GM21825 (cell line): ENCODE results near the gene NT5DC1.
"Not testable (repeated sequence)": the region's sequence is repeated elsewhere in the genome, so short reads cannot be mapped to it uniquely, and the experiment has no call there.

ENCODE experiments used
- ATAC-seq: cut with Tn5 transposase; IDR thresholded peaks from one replicate; pipeline ENCODE4 v1.9.1; 2021; ENCODE audit warnings: mild to moderate bottlenecking, moderate library complexity; ENCODE audit not compliant: unreplicated experiment

NT5DC1 gene

DNA sequence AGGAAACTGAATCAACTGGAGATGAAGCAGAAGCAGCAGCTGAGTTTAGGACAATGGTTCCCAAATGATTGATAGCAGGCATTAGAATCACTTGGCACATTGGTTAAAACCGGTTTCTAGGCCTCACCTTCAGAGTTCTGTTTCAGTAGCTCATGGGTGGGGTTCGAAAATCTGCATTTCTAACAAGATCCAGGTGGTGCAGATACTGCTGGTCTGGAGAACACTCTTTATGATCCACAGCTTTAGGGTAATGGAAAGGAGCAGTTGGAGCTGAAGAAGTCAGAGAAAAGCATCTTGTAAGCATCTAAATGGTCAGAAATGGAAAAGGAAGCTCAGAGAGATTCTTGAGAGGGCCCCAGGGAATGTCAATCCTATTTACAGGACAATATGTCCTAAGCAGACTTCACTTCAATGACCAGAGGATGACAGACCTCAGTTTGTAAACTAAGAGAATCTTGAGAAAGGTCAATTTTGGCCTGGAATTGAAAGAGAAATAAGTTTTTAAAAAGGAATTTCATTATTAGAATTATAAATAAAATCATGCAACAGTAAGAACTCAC lies 170.6 kb downstream of the NT5DC1 start:
- no peak for ATAC-seq

DNA sequence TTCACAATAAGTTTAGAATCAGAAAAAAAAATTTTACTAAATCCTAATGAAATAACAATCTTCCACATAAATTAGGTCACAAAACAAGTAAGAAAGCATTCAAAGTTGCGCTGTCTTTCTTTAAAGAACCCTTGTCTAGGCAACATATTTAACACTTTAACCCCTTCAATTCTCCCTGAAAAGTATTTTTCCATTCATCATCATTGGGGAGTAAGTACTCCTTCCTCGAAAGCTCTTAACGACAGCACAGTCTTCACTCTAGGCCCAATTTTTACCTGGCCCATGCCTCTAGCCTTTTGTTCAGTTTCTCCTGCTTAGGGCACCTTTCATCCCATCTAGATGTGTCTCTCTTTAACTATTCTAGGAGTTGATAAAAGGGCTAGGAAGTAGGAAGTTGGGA lies 176.5 kb downstream of the NT5DC1 start:
- no peak for ATAC-seq

DNA sequence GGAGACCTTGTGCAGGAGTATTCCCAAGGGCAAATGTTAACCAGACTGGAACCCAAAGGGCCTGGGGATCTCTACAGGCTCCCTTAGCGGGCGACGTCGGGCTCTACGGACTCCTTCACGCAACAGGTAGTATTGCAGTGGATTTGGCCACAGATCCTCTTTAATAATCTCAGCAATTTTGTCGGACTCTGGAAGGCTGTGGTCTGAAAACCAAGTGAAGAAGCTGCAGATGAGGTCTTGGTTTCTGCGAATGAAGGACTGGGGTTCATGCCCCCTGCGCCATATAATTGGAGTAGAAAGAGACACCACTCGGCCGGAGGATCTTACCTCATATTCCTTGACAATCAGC lies 177.8 kb downstream of the NT5DC1 start:
- ATAC-seq, result no peak

DNA sequence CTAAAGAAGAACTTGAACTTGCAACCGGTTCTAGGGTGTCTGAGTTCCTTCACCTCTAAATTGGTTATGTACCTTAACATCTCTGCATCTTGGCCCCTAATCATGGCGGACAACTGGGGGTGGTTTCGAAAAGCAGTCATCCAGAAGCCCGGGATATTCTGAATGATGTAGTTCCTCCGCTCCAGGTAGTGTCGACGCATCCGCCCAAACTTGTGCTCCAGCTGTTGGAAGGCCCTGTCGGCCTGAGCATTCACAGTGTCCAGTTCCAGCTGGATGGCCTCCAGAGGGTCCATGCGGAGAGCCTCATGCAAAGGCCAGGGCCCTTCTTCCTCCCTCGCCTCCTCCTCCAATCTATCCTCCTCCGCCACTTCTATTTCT lies 178.2 kb downstream of the NT5DC1 start:
- peak; percentile 2 for ATAC-seq

DNA sequence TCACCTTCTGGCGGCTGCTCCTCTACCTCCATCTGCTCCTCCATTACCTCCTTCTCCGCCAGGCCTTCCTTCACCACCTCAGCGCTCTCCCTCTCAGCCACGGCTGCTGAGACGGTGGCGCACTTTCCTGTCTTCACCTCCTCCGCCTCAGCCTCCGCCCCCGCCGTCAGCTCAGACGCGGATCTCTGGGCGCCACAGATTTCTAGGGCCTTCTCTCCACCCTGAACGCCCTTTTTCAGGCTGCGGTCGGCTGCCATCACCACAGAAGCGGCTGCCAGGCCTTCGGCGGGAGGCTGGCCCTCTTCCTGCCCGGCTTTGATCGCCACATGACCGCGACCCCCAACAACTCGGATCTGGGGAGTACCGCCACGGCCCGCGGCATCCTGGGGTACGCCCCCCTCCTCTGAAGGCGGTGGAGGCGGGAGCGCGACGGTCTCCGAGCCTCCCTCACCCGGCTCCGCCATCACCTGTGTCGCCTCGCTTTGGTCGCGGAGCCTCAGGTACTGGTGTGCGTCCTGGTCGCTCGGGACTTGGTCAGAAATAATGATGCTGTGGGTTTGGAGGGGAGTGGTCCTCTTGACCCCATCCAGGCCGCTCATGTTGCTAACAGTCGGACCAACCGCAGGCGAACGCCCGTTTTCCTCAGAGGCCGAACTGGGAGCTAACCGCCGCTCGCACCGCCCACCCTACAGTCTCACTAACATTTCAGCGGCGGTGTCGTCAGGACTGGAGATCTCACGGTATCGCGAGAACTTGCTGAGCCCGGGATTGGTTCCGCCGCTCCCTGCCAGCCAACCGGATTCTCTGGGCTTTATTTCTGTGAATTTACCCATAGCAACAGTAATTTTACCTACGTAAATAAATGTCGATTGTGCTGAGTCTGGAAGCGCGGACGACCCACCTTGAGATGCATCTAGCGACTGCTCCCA lies 178.8 kb downstream of the NT5DC1 start, which contains the start of gene TSPYL1:
TSPYL1 (minus strand) TSS at position 699 of the 929 bp plus-strand sequence; CDS start at position 599, 100 bp downstream.
- ATAC-seq, result peak; percentile 95

DNA sequence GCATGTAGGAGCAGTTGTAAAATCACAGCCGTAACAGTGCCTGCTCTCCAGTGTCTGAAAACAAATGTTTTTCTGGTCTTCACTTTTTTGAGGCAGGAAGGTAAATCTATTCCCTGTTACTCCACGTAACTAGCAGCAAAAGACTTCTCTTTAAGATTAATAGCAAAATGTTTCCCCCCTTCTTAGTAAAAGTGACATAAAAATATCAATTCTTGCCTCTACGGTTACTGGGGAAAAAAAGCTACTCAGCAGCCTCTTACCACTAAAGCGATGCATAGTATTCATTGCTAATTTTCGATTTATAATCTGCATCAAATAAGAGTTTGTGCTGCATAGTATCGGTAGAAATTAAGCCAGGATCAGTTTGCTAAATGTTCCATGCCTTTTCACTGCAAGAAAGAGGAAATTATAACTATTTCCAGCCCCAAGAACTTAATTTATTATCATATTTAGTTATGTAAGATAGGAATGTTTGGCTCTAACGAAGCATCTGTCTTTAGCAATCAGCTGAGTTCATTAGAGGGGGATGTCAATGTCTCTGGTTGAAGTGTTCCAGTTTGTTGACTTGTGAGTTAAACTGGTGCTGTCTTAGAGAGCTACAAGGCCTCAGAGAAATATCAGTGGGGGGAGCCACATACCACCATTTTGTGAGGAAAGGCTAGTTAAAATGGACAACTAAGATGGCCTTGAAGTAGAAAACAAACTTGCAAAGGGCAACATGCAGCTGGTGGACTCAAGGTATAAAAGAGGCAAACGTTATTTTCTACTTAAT lies 179.7 kb downstream of the NT5DC1 start:
- ATAC-seq, result no peak

DNA sequence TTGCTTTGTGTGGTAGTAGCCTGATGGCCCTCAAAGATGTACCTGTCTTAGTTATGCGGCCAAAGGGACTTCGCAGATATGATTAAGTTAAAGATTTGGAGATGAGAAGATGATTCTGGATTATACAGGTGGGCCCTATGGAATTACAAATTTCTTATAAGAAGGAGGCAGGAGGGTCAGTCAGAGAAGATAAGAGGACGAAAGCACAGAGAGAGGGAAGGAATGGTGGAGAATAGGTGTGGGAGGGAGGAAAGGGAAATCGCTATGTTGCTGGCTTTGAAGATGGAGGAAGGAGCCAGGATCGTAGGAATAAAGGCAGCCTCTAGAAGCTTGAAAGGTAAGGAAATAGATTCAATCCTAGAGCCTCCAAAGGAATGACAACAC lies 180.3 kb downstream of the NT5DC1 start:
- ATAC-seq, result no peak

DNA sequence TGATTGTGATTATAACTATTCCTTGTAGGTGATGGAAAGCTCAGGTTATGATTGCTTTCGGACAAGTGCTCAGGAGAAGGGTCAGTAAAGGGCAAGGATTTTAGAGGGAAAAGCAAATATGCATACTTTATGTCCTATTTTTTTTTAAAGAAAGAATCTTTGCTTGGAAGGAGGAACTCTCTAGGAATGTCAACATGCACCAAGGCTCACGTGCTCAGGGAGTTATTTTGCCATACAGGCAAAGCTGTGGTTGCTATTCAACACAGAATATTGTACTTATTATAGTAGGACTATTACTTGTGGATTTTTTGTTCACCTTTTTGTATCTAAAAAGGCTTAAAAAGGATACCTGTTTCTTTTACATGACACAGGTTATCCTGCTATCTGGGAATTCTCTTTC lies 182.0 kb downstream of the NT5DC1 start:
- no peak for ATAC-seq

DNA sequence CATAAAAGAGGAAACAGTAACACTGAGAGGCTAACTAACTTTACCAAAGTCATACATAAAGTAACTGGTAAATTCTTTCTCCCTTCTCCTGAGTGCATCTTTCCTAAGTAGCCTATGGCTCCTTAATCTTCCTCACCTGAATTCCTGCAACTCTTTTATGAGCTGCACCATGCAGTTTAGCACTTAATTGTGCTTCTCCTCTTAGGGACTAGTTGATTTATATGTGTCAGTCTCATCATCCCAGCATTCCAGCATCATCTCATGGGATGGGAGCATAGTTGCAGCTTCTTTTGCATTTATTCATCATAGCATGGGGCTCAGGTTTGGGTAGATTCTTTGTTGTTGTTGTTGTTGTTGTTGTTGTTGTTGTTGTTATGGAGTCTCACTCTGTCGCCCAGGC lies 182.5 kb downstream of the NT5DC1 start:
- ATAC-seq, result no peak

DNA sequence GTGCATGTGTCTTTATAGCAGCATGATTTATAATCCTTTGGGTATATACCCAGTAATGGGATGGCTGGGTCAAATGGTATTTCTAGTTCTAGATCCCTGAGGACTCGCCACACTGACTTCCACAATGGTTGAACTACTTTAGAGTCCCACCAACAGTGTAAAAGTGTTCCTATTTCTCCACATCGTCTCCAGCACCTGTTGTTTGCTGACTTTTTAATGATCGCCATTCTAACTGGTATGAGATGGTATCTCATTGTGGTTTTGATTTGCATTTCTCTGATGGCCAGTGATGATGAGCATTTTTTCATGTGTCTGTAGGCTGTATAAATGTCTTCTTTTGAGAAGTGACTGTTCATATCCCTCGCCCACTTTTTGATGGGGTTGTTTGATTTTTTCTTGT lies 184.3 kb downstream of the NT5DC1 start:
- not testable (repeated sequence) for ATAC-seq

DNA sequence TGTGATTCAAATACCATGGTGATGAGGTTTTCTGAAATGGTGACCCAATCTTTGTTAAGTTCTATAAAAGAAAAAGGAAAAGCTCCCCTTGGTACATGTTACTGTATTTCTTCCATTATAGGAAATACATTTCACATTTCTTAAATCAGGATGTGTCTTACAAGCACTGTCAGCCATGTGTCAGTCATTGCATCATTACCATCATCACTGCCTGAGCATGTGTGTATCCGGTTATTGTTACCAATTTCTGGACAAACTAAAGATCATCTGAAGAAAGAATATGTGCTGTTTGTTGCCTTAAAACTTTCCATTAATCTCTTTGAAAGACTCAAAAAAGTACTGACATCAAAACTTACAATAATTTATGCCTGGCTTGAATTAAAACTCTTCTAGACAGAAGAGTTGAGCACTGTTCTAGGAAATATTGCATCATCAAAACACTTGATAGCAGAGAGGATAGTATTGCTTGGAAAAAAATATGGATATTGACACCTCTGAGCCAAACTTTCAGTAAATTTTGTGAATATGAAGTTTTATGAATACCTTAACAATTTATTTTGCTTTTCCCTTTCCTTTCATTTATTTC lies 186.2 kb downstream of the NT5DC1 start:
- ATAC-seq, result no peak

DNA sequence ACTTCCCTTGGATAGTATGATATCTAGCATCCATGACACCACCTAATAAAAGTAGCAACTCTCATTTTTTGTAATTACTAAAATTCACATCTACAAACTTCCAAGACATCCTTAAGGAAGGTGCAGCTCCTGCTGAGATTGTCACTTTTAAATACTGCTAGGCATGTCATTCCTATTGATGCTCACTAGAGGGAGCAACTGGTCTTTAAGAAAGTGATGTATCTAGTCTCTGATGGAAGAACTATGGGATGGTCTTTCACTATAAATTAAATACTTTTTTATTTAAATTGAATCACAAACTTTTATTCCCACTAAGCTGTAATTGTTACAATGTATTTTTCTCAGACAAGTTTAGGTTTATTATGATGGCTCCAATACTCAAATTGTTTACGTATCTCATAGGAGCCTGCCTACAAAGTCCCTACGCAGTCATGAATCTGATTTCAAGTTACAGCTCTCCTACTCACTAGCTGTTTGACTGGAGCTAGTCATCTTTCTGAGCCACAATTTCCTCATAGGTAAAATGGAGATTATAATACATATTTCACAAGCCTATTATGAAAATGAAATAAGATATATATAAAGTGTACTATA lies 187.1 kb downstream of the NT5DC1 start:
- peak; percentile 68 for ATAC-seq

DNA sequence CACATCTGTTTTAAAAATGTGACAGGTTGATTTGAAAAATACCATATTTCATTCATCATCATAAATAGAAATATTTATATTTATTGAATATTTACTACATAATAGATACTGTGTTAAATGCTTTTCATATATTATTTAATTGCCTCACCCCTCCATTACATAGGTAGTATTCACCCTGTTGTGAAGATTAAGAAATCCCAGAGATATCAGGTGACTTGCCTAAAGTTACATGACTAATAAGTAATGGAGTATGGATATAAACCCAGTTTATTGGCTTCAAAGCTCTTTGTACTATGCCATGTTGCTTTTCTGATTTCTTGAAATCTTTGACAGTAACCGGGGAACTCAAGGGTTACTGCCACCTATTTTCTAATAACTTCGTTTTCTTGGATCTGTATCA lies 189.2 kb downstream of the NT5DC1 start:
- no peak for ATAC-seq

DNA sequence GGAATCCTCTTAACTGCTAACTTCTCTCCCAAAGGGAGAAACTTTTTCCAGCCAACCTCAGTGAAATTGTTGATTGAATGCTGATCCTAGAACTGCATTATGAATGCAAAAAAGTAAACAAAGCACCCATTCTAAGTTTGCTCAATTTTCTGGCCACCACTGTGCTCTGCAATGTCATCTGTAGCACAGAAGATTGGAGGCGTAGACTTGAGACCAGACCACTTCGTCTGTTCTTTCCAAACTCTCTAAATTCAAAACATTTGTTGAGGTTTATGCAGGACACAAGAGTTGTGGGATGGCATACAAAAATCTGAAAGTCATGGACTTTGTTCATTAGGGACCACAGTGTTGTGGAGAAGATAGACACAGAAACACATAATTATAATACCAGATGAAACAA lies 190.1 kb downstream of the NT5DC1 start:
- no peak for ATAC-seq

DNA sequence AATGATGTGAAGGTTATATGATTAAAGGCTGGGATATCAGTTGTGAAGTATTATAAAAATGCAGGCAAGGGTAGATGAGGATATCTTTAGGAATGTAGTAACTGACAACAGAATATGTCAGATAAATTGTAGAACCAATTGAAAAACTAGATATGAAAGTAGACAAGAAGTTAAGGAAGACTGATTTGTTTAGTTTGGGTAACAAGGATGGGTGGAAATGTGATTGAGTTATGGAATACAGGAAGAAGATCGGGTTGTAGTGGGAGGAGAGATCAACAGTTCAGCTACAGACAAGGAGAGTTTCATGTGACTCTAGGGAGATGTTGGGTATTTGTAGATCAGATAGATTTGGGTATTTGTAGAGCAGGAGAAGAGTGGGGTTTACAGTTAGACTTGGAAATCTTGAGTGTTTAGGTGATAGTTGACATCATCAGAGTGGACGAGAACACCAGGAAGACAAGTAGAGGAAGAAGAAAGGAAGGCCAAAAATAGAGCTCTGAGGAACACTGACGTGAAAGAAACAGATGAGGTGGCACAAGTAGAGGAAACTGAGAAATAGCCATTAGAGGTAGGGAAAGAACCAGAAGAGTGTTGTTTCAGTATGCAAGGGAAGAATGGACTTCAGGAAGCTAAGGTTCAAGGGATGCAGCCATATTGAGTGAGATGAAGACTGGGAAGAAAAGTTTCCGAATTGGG lies 191.2 kb downstream of the NT5DC1 start:
- peak; percentile 51 for ATAC-seq

DNA sequence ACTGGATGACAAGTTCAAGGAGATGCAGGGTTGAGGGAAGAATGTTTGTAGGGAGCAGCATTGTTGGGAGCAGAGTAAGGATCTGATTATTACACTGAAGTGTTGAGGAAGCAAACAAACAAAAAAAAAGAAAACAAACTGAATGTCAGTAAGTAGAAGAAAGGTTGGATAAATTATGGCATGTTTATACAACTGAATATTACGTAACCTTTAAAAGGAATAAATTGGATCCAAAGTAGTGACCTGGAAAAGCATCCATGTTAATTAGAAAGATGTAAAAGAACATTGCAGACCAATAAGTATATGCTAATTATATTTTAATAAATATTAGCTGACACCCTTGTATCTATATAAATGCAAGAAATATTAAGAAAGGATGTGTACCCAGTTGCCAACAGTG lies 191.9 kb downstream of the NT5DC1 start:
- ATAC-seq, result no peak

DNA sequence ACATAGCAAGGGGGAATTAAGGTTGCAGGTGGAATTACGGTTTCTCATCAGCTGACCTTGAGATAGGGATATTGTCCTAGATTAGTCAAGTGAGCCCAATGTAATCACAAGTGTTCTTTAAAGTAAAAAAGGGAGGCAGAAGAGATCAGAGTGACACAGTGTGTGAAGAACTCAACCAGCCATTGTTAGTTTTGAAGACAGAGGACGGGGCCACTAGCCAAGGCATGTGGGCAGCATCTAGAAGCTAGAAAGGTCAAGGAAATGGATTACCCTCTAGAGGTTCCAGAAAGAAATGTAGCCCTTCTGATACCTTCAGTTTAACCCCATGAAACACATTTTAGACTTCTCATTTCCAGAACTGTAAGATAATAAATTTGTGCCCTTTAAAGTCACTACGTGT lies 197.6 kb downstream of the NT5DC1 start:
- no peak for ATAC-seq

DNA sequence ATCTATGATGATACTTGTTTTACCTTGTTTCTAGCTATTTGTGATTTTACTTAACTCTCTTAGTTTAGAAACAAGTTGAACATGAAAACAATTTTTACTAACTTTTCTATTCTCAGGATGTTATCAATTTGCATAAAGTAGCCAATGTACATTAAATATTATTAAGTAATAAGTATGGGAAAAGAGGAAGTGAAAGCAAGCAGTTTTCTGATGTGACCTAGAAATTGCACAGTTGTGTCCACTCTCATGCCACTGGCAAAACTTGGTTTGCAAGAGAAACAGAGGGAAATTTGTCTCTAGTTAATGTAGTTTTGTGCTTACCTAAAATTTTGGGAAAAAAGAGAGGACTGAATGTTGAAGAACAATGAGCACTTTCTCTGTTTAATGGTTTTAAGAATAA lies 198.3 kb downstream of the NT5DC1 start:
- peak; percentile 50 for ATAC-seq
